Measurements from ENCODE around the gene PYGO1.

PYGO1 gene

GRCh38 chr15:55564347-55565145 lies 23.6 kb downstream of the PYGO1 start:
- no peaks in the 10 kb centered on the region for H3K36me3 ChIP-seq
- no peak overlapping the region for H3K4me3 ChIP-seq (ENCODE audit: low read depth, low read length)
- DNase-seq: no peak

DNA sequence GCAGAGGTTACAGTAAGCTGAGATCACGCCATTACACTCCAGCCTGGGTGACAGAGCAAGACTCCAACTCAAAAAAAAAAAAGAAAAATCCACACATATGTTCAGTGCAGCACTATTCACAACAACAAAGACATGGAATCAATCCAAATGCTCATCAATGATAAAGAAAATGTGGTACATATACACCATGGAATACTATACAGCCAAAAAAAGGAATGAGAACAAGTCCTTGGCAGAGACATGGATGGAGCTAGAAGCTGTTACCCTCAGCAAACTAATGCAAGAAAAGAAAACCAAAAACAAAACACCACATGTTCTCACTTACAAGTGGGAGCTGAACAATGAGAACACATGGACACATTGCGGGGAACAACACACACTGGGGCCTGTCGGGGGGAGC lies 25.5 kb downstream of the PYGO1 start:
- no peak for TF ChIP-seq CTCF (IDR thresholded peaks at IDR 0.05; ENCODE audit: low read depth, low read length)
- no peak overlapping the region for H3K4me3 ChIP-seq (ENCODE audit: low read depth, low read length)
- H3K9me3 ChIP-seq (ENCODE audit: severe bottlenecking): no peaks in the 10 kb centered on the region
- no peak for DNase-seq
- no peak overlapping the region for H3K27ac ChIP-seq
- H3K36me3 ChIP-seq: no peaks in the 10 kb centered on the region
- H3K27me3 ChIP-seq (ENCODE audit: insufficient read depth, low read depth, severe bottlenecking): no peaks in the 10 kb centered on the region

More at GRCh38 chr15:55564347-55565145, 23.6 kb downstream of the PYGO1 start:
- Histone ChIP-seq H3K27ac (no peak overlapping the region), H3K27me3 (ENCODE audit: insufficient read depth, low read depth, severe bottlenecking) (no peaks in the 10 kb centered on the region), H3K9me3 (ENCODE audit: severe bottlenecking) (no peaks in the 10 kb centered on the region)
- TF ChIP-seq CTCF (IDR thresholded peaks at IDR 0.05; ENCODE audit: low read depth, low read length): peak; percentile 39

GRCh38 chr15:55555089-55555488 lies 33.1 kb downstream of the PYGO1 start:
- H3K27me3 ChIP-seq (ENCODE audit: insufficient read depth, low read depth, severe bottlenecking): no peaks in the 10 kb centered on the region
- peaks cover 4% of the 10 kb centered on the region for H3K9me3 ChIP-seq (ENCODE audit: severe bottlenecking)
- no peaks in the 10 kb centered on the region for H3K36me3 ChIP-seq
- no peak overlapping the region for H3K4me3 ChIP-seq (ENCODE audit: low read depth, low read length)
- H3K27ac ChIP-seq: no peak overlapping the region
- no peak for DNase-seq
- no peak for TF ChIP-seq CTCF (IDR thresholded peaks at IDR 0.05; ENCODE audit: low read depth, low read length)

- peaks cover 4% of the 10 kb centered on the region for H3K9me3 ChIP-seq (ENCODE audit: severe bottlenecking)
- H3K27ac ChIP-seq: no peak overlapping the region
- TF ChIP-seq CTCF (IDR thresholded peaks at IDR 0.05; ENCODE audit: low read depth, low read length): no peak
- no peaks in the 10 kb centered on the region for H3K27me3 ChIP-seq (ENCODE audit: insufficient read depth, low read depth, severe bottlenecking)
- H3K4me3 ChIP-seq (ENCODE audit: low read depth, low read length): no peak overlapping the region
- DNase-seq: no peak
- H3K36me3 ChIP-seq: no peaks in the 10 kb centered on the region
Observed at GRCh38 chr15:55552926-55553325, 35.2 kb downstream of the PYGO1 start.

GRCh38 chr15:55552451-55552850 lies 35.7 kb downstream of the PYGO1 start:
- Histone ChIP-seq H3K27me3 (ENCODE audit: insufficient read depth, low read depth, severe bottlenecking) (no peaks in the 10 kb centered on the region), H3K4me3 (ENCODE audit: low read depth, low read length) (no peak overlapping the region), H3K27ac (no peak overlapping the region), H3K9me3 (ENCODE audit: severe bottlenecking) (peaks cover 4% of the 10 kb centered on the region), H3K36me3 (no peaks in the 10 kb centered on the region)
- no peak for TF ChIP-seq CTCF (IDR thresholded peaks at IDR 0.05; ENCODE audit: low read depth, low read length)
- no peak for DNase-seq

- DNase-seq: no peak
- Histone ChIP-seq H3K36me3 (peaks cover 7% of the 10 kb centered on the region), H3K4me3 (ENCODE audit: low read depth, low read length) (no peak overlapping the region), H3K27me3 (ENCODE audit: insufficient read depth, low read depth, severe bottlenecking) (no peaks in the 10 kb centered on the region), H3K9me3 (ENCODE audit: severe bottlenecking) (no peaks in the 10 kb centered on the region), H3K27ac (no peak overlapping the region)
- no peak for TF ChIP-seq CTCF (IDR thresholded peaks at IDR 0.05; ENCODE audit: low read depth, low read length)
Observed at GRCh38 chr15:55549305-55549704, 38.8 kb downstream of the PYGO1 start.
